Inflammatory macrophage treated with lipopolysaccharide for 1 hour (primary cell): ENCODE results near the gene CPSF4L.

Experiments used
- DNase-seq, 2 donors: peaks; one replicate each; pipeline ENCODE4 v3.0.0-alpha.2; 2020 to 2022

CPSF4L gene

DNA sequence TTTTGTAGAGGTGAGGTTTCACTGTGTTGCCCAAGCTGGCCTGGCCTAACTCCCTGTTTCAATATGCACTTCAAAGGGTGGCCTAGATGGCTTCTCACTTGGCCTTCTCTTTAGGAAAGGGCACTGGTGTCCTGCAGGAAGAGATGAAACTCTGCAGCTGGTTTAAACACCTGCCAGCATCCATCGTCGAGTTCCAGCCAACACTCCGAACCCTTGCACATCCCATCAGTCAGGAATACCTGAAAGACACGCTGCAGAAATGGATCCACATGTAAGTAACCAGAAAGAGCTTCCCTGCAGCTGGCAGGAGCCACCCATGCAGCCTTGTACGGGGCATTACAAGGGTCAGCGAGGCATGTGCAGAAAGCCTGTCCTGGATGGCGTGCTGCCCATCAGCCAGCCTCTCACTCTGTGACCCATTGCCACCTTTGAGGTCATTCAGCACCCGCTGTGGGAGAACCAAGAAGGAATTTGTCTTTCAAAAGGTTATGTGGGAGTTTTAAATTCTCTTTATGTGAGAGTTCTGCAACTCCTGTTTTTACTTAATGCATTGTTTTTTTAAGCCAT lies 61.8 kb downstream of the CPSF4L start:
- no peak for DNase-seq

- no peak for DNase-seq
These were observed 62.8 kb downstream of the CPSF4L start for GRCh38 chr17:73198930-73199260.
